AG09319 (cell line): ENCODE data around the gene UBE2F.

ENCODE experiments used
- DNase-seq: peaks from one replicate; pipeline ENCODE4 v3.0.0-alpha.2; 2010; ENCODE audit warnings: low read depth; ENCODE audit errors: extremely low read depth
- CTCF ChIP-seq: IDR thresholded peaks from 2 replicates; pipeline ENCODE4 v1.5.1; 2011; ENCODE audit warnings: low read depth, mild to moderate bottlenecking, inconsistent platforms, low read length, moderate library complexity

Gene UBE2F

GRCh38 chr2:238075397-238075796 lies 108.6 kb downstream of the UBE2F start:
- no peak for TF ChIP-seq CTCF
- DNase-seq, result no peak

- DNase-seq, result no peak
- no peak for TF ChIP-seq CTCF
Measured at GRCh38 chr2:238077292-238077691, 110.5 kb downstream of the UBE2F start.

- no peak for DNase-seq
- TF ChIP-seq CTCF, result no peak
Measured at GRCh38 chr2:238079874-238080327, 113.1 kb downstream of the UBE2F start.

- DNase-seq, result no peak
- TF ChIP-seq CTCF, result no peak
Measured at GRCh38 chr2:238080518-238080917, 113.7 kb downstream of the UBE2F start.

GRCh38 chr2:238081150-238081549 lies 114.3 kb downstream of the UBE2F start:
- no peak for TF ChIP-seq CTCF
- DNase-seq, result no peak

GRCh38 chr2:238081561-238081960 lies 114.7 kb downstream of the UBE2F start:
- no peak for DNase-seq
- no peak for TF ChIP-seq CTCF

- no peak for TF ChIP-seq CTCF
Measured at GRCh38 chr2:238082151-238082550, 115.3 kb downstream of the UBE2F start.

GRCh38 chr2:238082827-238083226 lies 116.0 kb downstream of the UBE2F start:
- no peak for DNase-seq
- TF ChIP-seq CTCF, result no peak

More at GRCh38 chr2:238082151-238082550, 115.3 kb downstream of the UBE2F start:
- no peak for DNase-seq
